GM18517 (cell line): ENCODE data around the gene LIMCH1.

ENCODE experiments used
- ATAC-seq: cut with Tn5 transposase; IDR thresholded peaks from one replicate; pipeline ENCODE4 v1.9.1; 2021; ENCODE audit warnings: mild to moderate bottlenecking, moderate library complexity; ENCODE audit not compliant: unreplicated experiment

Gene LIMCH1

DNA sequence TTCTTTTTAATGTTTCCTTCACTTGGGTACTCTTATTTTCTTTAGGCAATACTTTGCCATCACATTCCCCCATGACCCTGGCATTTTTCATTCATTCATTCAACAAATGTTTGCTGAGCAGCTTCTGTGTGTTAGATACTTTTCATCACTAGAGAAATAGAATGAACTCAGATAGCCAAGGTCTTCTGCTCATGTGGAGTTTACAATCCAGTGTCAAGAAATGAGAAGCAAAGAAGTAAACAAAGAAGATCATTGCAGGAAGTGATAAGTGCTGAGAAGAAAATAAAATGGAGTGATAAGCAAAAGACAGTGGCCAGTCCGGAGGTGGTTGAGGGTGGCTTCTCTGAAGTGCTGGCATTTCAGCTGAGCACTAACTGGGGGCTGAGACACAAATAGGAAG lies 63.1 kb downstream of the LIMCH1 start:
- ATAC-seq = no peak

DNA sequence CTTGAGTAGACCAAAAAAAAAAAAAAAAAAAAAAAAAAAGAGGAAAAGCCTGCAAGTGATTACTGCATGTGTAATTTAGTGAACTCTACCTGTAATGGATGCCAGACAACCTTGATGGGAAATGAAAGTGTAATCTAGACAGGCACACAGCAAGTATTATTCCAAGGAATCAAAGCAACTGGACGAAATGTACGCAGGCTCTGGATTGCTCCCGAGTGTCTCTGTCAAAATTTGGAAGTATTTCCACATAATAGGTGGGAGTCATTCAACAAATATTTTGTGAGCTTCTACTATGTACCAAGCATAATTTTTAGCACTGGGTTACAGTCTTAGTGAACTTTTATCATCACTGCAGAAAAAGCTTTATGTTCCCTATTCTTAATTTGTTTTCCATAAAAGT lies 64.2 kb downstream of the LIMCH1 start:
- no peak for ATAC-seq

DNA sequence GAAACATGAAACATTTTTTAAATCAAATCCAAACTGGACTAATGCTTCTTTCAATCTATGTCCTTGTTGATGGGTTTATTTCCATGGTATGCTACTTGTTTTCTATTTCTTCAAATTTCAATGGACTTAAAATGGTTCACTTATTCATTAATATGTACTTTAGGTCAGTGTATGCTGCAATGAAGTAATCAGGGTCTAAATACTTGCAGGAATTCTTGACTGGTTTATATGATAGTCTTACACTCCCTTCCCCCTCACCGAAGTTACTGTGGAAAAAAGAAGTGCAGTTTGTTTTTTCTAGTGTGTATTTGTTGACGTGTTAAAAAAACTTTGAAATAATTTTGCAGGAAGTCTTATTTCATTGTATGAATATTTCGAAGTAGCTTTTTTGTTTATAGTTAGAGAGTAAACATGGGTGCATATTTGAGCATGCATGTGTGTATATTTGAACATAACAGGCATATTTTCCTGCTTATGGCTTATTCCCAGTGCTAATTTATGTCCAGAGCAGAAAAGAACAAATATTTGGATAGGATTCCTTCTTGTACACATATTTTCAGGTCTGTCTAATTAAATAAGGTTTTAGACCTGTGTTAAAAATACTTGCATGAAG lies 65.0 kb downstream of the LIMCH1 start:
- no peak for ATAC-seq

DNA sequence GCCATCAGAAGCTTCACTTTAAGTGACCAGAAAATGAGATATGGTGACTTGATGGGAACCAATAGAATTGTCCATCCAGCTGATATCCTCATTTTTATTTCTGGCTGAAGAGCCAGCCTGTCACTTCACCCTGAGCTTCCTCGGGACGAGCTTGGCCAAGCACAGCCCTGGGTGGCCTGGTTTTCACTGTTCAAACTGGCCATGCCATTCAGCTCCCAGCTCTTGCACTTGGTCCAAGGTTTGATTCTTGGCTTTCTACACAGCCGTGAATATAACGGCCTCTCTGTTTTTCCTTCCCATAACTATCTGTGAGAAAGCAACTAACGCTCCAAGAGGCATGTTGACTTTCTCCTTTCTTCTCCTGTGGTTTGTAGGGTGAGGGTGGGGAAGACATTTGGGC lies 71.9 kb downstream of the LIMCH1 start:
- ATAC-seq = no peak

DNA sequence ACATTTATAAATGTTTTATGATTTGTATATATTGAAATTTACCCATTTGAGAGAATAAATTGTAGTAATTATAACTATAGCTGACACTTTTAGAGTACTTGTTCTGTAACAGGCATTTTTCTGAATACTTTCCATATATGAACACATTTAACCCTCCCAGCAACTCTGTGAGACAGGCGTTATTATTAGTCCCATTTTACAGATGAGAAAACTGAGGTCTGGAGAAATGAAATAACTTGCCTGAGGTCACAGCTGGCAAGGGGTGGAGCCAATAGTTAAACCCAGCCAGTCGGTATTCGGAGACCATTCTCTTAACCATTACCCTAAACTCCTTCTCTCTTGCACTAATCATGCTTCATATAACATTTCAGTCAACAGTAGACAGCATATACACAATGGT lies 72.5 kb downstream of the LIMCH1 start:
- ATAC-seq = no peak

DNA sequence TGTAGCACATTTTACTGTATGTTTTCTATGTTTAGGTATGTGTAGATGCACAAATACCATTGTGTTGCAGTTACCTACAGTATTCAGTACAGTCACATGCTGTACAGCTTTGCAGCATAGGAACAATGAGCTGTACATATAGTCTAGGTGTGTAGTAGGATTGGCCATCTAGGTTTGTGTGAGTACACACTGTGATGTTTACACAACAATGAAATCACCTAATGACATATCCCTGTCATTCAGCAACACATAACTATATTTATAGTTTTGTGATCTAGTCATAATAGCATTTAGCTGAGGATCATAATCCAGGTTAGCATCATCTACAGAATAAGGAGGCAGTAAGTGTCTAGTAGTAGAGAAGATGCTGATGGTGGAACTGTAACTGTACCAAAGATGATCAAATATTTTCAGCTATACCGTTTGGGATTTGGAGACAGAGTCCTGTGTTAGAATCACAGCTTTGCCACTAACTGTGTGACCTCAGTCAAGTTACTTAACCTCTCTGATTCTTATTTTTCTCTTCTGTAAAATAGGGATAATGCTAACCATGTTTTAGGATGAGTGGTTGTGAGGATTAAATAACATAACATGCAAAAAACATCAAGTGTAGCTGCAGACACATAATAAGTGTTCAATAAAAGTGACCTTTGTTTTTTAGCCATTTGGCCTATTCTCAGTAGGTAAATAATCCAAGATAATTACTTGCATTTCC lies 73.3 kb downstream of the LIMCH1 start:
- ATAC-seq = no peak

DNA sequence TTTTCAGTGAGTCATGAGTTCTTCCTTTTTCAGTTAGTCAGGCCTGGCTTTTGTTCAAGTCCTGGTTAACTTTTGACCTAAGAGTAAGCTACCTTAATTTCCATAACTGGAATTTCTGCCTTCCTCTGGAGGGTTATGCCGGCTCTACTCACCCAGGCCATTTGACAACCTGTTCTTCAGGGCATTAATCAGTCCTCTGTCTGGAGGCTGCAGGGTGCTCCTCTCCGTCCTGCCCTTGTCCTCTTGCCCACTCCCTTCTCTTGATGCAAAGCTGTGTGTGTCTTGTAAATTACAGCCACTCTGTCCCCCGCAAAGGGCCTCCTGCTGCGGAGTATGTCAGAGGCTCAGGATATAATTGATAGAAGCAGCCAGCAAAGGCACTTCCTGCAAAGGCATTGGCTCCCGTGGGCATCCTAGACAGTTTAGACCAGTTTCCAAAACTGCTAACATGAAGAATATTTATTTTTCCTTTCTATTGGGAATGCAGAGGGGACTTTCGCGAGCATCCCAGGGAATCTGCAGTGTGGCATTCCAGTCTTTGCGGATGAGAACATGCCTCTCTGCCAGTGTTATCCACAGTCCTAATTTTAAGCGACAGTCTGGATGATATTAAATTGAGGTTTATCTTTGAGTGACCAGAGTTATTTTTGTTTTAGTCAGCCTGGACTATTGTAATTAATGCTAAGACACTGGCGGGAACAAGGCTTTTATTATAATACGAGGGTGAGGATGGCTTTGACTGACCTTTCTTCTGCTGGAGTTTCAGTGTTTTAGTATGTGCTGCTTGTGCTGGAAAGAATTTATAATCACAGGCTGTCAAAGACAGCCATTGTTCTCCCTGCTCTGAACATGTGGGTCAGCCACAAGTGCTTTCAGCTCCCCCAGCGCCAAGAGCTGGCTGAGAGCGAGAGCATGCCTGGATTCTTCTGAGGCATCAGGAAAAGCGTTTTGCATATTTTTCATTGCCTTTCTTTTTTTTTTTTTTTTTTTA lies 74.2 kb downstream of the LIMCH1 start:
- ATAC-seq = no peak

DNA sequence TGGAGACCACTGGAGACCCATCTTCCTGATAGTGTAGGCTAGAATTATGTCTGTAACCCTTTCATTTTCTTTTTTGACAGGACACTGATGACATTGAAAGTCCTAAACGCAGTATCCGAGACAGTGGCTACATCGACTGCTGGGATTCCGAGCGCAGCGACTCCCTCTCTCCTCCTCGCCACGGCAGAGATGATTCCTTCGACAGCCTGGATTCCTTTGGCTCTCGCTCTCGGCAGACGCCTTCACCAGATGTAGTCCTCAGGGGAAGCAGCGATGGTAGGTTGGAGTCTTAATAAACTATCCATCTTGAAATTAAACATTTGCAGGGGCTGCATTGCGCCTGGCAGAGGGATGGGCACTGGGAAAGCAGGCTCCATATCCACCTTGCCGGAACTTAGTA lies 75.4 kb downstream of the LIMCH1 start:
- no peak for ATAC-seq

DNA sequence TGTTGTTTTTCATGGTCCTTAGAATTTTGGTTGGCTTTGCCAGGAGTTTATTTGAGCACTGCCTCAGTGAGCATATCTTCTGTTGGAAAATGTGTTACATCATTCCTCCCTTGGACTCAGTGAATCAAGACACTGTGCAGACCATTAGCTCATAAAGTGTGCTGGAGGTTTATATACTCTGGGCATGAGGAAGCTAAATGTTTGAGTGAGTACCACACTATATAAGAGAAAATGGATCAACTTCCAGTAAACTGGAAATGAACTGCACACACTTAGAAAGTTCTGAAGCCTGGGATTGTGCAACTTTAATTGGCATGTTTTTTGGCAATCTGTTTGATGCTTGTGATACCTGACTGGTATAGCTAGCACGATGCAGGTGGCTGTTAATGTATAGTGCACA lies 75.9 kb downstream of the LIMCH1 start:
- ATAC-seq = no peak

DNA sequence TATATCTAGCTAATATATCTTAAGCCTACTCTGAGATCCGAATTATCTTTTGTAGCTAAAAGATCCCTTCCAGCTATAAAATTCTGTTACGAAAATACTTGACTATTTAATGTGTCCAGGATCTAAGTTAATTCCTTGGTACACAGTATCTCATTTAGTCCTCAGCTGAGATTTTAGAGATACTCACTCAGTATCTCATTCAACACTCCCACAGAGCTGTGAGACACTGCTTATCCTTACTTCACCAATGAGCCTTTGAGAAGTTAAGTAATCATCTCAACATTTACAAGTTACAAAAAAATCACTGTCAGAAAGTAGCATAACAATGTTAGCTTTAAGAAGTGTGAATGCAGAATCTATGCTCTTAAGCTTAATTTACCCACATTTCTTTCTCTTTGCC lies 76.6 kb downstream of the LIMCH1 start:
- ATAC-seq = no peak

DNA sequence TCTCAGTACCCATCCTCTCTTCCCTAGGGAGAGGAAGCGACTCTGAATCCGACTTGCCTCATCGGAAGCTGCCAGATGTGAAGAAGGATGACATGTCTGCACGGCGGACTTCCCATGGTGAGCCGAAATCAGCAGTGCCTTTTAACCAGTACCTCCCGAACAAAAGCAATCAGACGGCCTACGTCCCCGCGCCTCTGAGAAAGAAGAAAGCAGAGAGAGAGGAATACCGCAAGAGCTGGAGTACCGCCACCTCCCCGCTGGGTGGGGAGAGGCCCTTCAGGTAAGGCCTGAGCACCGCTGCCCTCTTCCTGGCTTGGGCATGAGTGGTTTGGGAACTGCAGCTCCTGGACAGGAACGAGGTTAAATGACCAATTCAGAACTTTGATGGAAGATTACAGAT lies 81.2 kb downstream of the LIMCH1 start:
- ATAC-seq = no peak

DNA sequence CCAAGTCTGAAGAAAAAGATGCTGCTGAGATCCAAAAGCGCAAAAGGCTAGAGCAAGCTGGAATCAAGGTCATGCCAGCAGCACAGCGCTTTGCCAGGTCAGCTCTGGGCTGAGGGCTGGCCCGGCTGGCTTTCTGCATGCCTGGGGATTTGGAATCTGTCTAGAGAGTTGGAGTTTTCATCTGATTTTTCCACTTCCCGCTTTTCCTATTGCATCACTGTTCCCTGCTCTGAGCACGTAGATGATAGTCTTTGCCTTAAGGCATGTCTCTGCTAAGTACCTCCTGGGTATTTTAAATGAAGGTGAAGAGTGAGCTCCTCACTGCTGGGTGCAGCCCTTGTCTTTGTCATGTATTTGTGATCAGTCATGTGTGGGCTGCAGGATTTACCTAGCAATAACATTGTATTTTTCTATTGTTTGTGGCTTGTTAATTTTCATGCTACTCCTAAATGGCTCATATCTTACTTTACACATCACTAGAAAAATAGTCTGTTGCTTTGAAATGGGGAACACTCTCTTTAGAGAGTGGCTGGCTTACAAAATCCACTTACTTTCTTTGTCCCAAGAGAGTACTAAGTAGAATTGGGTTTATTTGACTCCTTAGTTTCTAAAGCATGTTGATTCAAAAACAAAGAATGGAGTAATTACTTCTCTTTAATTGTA lies 82.8 kb downstream of the LIMCH1 start:
- no peak for ATAC-seq

DNA sequence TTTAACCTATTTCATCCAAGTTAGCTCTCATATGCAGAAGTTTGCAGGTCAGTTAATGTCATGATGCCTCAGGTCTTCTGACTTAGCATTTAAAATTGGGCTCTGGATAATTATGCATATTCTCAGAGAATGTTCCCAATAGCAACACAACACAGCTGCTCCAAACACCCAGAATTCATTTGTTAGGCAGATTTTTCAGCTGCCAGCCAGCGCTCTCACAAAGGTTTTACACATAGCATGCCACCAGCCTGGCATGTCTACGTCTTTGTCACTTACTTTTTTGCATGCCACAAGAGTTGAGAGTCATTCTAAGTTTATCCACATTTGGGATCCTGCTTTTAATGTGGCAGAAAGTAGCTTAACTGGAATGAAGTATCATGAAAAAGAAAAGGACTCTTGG lies 84.8 kb downstream of the LIMCH1 start:
- ATAC-seq = no peak

DNA sequence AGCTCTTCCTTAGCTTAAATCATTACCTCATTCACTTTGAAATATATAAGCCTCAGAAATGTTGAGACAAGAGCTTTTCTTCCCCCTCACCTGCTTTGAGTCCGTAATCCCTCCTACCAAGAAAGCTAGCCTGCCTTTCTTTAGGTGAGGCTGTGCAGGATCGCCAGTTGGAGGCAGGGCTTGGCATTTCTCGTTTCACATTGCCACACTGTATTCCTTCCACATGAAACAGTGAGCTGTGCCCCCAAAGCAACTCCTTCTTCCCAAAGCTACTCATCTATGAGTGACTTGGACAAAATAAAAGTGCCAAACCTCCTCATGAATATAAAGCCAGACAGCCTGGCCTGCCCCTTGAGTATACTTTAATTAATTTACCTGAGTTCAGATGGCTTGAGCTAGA lies 86.8 kb downstream of the LIMCH1 start:
- ATAC-seq = no peak

DNA sequence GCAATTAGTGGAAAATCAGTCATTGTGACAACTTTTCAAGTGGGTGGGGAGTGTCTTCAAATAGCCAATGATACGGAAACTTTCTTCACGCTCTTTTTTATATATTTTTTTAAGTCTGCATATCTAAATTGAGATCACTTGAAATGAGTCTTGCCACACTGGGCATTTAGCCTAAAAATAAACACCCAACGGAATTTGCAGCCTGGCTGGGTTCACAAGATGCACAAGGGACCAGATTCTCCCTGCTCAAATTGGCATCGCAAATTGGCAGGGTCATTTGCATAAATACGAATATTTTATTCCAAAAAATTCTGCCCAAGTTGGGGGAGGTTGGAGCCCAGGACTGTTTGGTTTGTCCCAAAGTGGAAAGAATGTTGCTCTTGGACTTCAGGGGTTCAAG lies 87.6 kb downstream of the LIMCH1 start:
- no peak for ATAC-seq

DNA sequence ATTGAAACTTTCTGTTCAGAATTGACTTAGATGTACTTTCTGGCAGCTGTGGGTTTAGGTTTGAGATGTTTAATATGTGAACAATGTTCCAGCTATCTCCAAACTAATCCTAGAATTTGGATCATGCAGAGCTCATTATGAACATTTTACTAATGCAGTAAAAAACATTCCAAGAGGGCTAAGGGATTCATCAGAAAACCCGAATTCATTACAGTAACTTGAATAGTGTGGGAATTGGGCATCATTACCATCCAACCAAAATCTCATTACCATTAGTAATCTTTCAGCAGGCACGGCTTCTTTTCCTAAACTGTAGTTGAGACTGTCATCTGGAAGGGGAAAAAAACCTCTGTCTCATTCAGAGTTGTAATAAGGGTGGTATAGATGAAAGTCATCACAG lies 91.0 kb downstream of the LIMCH1 start:
- no peak for ATAC-seq

DNA sequence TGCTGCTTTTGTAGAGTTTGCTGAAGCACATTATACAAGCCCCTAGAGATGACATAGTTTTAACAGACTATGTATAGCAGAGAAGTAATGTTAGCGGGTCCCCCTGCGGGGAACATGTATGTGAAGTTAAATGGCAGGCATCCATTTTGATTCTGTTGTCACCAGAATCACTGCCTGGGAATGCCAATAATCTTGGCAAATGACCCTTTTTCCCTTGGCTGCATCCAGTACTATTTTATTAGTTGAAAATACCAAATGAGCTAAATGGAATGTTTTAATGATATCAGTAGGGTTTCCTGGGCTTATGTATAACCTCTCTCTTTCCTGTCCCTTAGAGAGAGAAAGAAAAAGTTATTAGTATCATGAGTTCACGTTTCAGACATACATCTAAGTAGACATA lies 93.6 kb downstream of the LIMCH1 start:
- no peak for ATAC-seq

DNA sequence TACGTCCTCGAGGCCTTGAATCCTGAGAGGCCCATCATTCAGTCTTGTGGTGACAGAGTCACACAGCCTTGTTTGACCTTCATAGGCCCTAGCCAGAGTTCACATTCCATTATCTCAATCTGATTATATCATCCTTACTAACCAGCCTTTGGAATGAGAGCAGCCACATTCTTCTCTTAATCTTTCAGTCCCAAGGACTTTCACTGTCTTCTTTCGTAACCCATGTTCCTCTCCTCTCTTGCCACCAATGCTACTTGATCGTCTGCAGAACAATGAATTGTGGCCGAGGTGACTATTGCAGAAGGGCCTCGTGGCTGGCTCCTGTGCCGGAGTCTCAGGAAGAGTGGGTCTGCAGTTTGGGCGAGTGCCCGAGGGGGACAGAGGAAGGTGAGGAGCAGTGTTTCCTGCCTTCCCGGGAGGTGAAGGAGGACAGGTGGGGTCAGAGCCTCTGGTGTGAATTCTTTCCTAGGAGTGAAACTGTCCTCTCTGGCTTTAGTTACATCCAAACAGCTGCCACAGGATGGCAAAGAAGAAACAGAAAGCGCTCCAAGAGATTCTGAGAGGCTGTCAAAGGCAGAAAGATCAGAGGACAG lies 94.6 kb downstream of the LIMCH1 start:
- no peak for ATAC-seq

DNA sequence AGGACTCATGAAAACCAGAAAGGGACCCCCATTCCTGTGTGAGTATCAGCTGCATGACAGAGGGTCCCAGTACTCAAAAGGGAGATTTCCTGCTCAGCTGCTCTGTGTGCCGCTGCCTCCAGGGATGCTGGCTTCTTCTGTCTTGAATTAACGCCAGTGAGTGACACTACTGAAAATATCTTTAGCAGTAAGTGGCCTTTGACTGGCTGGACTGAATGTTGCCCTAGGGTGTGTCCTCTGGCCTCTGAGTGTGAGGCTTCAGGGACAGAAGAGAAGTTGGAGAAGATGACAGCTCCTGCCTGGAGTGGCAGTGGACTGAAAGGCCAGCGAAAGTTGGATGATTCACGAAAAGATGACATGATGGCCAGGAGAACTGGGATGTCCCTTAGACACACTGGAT lies 95.4 kb downstream of the LIMCH1 start:
- ATAC-seq = no peak

DNA sequence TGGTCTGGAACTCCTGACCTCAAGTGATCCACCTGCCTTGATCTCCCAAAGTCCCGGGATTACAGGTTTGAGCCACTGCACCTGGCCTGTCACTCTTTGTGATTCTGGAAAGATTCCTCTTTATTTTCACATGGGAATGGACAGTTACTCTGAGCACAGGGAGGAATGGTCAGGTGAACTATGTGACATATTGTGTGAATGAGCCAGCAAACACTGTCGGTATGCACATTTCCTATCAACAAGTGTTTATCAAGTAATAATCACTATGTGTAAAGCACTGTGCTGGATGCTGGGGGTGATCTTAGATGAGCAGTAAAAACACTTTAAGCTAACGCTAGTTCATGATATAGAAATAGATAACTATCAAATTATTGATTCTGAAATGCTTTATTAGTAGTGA lies 97.5 kb downstream of the LIMCH1 start:
- no peak for ATAC-seq

DNA sequence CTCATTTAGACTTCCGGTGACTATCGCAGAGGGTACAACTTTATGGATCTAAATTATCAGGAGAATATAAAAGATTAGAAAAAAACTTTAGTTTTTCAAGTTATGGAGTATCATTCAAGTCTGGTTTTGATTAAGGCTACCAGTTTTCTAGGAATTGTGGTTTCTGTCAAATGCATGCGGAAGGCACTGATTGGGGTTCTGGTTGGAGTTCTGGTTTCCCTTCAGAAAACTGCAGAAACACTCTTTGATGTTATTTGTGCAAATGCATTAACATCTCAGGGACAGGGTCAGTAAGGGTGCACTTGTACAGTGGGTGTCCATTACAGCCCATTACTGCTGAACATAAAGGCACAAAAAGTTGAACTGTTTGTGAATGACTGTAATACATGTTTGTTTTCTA lies 100.2 kb downstream of the LIMCH1 start:
- no peak for ATAC-seq
